NCI-H510A treated with DMSO at 0.1 percent for 48 hours (cell line): ENCODE results near the gene FRAS1.
"Not testable (repeated sequence)": the region's sequence is repeated elsewhere in the genome, so short reads cannot be mapped to it uniquely, and the experiment has no call there.

Source experiments
- DNase-seq: peaks from one replicate; lab custom pipeline; 2025; lab: John Stamatoyannopoulos, UW

FRAS1 gene

DNA sequence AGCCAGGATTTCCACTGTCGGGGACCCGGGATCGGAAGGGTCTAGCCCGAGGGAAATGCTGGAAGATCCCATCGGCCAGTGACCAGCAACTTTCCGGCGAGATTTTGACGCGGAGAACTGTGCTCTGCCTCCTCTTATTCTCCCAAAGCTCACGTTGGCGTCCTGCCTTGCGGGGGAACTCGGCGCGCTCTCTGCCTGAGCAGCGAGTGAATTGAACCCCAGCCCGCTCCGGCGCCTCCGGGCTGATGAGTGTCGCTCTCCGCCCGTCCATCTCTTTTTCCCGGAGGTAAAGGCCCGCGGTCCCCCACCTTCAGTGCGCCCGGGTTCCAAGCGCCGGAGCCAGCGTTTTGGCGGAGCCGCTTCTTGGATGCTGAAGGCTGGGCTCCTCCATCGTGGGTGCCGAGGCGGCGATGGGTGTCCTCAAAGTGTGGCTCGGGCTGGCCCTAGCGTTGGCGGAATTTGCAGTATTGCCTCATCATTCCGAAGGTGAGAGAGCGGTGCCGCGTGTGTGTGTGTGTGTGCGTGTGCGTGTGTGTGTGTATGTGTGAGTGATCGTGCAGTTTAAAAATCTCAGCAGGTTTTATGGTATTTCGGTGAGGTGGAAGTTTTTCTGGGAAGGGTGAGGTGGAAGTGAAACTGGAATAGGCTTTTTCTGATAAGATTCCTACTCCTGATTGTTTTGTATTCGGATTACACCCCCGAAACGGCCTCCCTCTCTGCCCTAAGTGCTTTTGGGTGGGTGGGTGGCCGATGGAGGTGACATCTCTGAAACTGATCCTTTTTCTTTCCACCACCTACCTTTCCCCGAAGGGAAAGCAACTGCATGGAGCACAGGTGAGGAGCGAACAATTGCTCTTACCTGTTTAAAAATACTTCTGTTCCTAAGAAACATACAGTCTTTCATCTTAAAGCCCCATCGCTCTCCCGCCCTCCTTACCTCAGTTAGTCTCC is 752 bp downstream of the FRAS1 start:
- DNase-seq, result peak; percentile 73

DNA sequence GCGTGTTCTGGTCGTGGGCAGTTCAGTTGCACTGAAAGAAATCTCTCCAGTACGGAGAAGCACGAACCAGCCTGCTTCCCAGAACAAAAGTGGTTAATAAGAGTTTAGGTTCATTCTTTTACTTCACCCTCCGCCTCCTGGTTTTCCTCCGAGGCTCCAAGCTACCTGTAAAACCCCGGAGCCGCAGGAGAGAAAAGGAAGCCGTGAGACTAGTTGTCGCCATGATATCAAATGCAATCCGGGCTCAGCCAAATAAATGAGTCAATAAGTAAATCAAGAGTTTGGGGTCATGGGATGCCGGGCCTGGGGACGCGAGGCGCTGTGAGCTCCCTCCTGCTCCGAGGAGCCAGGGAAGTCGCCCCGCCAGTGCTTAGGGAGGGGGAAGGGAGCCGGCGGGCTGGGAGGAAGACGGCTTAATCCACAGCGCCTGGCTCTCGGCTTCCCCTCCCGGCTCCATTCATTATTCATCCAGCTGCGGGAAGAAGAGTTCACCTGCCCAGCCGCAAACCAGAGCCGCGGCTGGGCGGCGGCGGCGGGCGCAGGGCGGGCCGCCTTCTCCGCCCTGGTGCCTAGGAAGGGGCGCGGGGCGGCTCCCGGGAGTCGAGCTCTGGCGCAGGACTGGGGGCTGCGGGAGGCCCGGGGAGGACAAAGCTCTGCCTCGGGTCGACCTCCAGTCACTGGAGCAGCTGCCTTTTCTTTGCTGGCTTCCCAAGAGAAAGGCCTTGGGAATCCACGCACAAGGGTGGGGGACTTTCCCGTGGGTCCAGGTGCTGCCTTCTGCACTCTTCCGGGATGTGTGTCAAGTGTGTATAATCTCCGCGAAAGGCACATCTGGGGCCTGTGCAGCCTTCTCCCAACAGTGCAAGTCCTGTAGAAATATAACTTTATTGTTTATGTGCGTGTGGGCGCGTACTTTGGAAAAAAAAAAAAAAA is 1.7 kb downstream of the FRAS1 start:
- DNase-seq, result peak; percentile 77

DNA sequence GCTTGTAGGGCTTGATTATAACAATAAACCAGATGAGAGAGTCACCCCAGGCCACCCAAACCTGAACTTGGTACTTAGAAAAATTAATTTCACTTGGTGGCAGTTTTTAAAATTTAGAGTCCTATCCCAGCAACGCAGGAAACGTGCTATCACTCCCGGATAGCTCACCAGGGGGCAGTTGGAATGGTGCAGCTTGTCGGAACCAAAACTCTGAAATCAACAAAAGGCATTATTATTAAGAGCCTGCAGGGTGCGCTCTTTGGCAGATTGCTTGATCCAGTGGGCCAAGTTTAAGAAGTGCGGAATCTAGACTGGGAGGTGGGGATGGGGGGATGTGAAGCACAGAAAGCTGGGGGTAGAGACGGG is 2.4 kb downstream of the FRAS1 start:
- peak; percentile 92 for DNase-seq

DNA sequence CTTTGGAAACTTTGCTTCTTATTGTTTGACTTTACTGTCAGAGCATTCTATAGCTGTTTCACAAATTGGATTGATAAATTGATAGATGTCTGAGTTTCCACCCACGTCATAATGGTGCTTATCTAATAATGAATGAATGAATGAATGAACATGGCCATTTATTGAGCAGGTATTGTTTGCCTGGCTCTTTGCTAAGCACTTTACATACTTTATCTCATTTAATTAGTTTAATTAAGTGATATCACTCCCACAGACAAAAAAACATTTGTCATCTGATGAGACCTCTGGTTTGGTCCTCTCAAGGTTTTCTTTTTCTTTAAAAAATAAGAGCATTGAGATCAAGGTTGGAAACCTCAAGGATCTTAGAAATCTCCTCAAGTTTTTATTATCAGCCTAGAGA is 2.8 kb downstream of the FRAS1 start:
- no peak for DNase-seq

DNA sequence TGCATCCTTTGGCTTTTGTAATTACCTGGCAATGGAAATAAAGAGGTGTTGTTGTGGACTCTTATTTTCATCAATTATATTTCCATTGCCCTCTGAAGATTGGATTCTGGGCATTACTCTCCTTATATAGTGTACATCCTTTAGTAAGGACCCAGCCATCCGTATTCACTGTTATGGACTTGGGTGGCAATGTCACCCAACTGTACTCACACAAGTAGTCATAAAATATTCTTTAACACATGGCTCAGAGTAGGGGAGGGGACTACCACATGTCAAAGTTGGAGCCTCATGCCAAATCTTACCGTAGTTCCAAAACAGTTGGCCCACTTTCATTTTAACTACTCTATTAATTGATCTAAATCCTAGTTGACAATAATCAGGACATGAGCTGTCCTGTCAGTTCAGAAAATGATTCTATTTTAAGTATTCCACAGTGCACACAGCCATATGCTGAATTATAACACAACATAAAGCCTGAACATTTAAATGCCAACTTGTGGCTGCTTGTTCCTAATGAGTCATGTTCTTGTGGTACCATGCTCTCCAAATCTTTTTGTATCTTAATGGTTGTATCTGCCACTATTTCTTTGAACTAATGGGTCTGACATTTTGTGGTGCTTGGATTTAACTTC is 4.9 kb downstream of the FRAS1 start:
- no peak for DNase-seq

DNA sequence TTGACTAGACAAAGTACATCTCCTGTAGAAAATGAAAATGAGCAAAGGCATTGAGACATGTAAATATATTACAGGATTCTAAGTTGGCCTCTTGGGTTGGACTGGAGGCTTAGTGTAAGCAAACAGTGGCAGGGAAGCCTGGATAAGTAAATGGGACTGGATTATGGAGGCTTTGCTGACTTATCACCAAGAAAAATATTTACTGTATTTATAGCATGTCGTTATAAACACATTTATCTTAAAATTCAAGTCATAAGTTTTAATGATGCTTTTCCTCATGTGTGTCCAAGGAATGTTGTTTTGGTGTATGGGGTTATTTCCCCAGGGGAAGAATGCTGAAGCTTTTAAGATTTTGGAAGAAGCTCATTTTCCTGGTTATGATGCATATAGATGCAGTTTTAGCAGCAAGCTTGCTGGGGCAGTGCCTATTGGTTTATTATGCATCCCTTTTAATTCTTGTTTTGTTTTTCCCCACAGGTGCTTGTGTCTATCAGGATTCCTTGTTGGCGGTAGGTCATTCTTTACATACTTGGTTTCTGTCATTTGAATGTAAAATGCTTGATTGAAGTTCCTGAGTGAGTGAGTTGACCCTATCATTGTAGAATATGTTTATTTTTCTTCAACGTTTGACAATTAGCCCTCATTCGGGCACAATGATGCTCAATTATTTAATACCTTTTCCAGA is 8.5 kb downstream of the FRAS1 start:
- DNase-seq, result no peak

DNA sequence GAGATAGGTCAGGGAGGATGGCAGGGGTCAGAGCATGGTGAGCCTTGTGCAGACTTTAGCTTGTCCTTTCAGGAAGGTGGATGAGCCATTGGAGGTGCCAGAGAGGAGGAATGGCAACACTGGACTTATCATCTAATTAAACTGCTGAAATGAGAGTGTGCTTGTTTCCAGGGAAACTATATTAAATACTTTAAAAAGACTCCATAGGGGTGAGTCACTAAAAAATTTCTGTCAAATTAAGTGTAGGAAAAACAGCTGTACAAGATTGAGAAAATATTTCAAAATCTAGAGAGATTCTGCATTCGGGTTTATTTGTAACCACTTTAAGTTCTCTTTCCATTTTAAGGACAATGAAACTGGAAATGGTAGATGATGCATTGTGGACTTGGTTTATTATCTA is 11.4 kb downstream of the FRAS1 start:
- DNase-seq, result no peak

DNA sequence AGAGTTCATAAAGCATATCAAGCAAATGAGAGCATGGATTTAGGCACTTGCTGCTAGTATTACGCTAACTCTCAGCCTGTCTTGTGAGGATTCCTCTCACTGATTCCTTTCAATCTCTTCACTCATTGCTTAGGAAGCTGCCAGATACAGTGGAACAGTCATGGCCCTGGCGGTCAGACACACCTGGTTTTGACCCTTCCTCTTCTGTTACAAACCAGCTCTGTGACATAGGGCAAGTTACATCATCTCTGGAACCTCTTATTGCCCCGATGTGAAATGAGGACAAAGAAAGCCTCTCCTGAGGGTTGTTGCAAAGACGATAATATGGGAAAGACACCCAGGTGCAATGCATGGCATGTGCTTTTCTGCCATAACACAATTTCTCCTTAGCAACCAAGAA is 12.2 kb downstream of the FRAS1 start:
- DNase-seq, result no peak

DNA sequence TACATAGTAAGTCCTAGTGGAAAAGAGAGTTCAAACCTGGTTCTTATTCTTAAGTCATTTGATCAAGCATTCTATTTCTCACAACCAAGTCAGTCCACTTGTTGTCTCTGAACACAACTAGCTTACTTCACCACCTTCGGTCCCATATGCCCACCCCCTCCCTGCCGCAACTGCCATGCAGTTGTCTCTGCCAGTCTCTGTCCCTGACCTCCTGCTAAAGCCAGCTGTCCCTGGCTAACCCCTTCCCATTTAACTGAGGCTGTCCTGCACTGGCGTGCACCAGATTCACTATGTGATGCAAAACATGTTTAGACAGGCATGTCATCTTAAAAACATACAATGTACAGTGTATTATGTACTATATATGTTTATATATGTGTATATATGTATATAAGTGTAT is 12.7 kb downstream of the FRAS1 start:
- no peak for DNase-seq

DNA sequence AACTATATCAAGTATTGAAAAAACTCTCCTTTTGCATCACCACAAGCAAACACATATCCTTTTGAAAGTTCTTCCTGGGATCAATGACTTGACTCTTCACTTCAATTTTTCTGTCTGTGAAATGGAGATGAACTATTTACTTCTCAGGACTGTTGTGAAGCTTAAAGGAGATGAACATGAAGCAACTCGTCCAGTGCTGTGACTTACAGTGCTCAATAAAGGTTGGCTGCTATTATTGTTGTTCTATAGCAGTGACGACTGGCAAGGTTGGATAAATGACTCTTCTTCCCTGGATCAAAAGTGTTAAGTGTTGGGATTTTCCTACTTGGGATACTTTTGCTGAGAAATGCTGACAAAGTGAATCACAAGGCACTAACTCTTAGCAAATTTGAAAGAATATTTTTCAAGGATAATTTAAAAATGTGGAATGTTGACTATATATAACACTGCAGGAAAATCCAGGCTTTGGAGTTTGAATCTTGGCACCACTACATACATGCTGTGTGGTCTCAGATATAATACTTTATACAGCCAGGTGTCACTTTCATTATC is 13.7 kb downstream of the FRAS1 start:
- DNase-seq, result no peak

DNA sequence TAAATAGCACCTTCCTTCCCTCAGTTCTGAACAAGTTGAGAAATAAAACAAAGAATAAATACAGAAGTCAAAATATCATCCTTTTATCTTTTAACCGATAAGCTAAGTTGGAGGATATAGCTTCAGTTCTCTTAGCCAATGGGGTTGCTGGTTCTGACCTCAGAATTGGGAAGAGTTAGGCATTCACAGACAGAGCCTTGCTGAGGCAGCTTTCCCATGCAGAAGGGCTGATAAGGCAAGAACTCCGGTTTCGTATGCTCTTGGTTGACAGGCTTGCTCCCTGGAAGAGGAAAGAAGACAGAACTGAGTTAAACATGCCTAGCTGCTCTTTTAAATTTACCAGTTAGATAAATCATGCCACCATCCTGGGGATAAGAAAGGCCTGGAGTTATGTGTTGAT is 17.6 kb downstream of the FRAS1 start:
- no peak for DNase-seq

DNA sequence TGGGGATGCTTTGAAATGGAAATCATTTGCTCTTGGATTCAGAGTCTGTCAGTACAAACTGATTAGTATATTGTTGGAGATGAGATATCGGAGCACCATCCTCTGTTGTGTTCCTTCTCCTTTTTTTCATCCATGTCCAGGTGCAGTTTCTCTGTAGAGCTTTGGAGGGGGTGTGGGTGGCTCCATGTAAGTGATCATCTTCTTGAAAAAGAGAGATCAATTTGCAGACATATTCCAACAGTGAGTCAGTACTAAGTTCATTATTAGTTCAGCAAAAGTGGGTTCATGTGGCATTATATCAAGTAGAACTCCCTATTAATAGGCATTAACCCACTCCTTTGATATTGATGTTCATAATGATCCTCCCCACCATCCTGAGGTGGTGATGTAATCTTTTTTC is 18.9 kb downstream of the FRAS1 start:
- no peak for DNase-seq

DNA sequence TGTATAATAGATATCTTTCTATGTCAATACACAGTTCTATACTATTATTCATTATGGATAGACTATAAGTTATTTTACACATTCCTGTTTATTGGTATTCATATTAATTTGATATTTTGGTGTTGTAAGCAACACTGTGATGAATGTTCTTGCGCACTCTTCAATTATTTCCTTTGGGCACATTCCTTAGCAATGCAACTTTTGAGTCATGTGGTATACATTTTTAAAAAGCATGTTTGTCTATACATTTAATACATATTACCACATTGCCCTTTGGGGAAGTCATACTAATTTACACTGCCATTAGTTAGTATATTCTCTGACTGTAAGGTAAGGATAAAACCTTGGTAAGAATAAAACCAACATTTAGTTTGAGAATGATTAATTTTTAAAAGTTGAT is 21.0 kb downstream of the FRAS1 start:
- DNase-seq, result no peak

DNA sequence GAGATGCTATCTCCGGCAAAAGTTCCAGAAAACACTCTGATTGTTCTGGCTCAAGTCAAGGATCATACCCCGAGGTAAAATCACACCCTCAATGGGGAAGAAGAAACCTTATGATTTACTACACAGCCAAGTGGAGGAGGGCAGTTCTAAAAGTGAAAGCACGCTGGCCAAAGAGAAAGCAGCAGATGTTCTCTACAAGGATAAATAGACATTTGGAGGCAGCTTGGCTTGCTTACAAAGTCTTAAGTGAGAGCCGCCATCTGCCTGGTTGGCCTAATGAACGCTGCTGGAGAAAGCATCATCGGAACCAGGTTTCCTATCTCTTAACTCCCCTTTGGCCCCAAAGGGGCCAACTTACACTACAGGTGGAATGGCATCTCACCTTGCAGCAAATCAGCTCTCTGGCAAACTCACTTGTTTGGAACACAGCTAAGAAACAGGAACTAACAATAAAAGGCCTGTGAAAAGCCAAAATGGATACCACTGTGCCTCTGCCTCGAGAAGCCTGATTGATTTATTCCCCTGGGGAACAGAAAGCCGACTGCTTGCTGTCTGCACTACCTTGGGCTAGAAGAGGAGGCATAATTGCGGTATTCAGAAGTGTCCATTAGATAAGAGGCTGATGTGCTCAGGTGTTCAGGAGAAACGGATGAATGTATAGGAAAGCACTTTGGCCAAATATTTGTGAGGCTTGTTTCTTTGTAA is 22.8 kb downstream of the FRAS1 start:
- no peak for DNase-seq

DNA sequence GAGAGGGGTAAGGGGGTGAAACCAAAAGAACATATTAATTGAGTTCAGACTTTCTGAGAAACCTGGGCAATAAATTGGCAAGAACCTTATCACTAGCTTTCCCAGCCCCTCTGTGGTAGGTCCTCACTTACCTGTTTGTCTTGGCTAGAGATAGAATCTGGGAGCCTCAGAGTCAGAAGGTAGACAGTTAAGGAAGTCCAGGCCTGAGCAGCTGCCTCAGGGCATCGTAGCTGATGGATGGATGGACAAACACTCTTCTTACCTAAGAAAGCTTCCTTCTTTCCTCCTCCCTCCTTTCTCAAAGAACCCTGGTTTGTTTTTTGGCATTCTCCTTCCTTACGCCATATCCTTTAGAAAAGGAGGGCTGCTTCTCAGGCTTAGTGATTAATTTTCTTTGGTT is 24.4 kb downstream of the FRAS1 start:
- DNase-seq, result no peak

DNA sequence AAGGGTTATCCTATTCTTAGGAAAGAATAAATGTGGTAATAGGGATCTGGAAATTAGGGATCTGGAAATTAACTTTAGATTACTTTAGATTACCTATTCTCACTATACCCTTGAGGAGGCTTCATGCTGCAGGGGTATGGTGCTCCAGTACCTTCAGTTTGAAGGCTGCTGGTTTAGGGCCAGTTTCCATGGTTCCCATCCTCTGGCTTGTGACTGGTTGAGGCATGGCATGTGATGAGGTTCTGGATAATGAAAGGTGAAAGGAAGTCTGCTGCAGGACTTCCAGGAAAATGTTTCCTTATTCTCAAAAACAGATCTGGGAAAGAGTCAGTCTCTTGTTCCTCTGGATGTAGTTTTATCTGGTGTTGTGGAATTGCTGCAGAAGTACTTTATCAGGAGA is 25.9 kb downstream of the FRAS1 start:
- DNase-seq, result no peak

DNA sequence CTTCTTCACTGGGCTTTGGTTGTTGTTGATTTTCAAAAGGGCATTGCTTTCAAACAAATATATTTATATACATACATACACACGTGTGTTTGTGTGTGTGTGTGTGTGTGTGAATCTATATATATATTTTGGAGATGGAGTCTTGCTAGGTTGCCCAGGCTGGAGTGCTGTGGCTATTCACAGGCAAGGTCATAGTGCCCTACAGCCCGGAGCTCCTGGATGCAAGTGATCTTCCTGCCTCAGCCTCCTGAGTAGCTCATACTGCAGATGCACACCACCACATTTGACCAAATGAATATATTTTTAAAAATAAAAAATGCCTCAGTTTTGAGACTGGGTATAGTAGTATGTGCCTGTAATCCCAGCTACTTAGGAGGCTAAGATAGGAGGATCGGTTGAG is 34.4 kb downstream of the FRAS1 start:
- no peak for DNase-seq

DNA sequence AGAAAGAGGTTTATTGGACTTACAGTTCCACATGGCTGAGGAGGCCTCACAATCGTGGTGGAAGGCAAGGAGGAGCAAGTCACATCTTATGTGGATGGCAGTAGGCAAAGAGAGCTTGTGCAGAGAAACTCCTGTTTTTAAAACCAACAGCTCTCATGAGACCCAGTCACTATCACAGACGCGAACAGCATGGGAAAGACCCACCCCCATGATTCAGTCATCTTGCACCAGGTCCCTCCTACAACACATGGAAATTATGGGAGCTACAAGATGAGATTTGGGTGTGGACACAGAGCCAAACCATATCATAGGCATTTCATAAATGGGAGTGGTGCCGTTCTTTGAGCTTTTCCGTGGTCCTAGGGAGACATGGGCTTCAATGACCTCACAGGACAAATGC is 35.2 kb downstream of the FRAS1 start:
- not testable (repeated sequence) for DNase-seq

DNA sequence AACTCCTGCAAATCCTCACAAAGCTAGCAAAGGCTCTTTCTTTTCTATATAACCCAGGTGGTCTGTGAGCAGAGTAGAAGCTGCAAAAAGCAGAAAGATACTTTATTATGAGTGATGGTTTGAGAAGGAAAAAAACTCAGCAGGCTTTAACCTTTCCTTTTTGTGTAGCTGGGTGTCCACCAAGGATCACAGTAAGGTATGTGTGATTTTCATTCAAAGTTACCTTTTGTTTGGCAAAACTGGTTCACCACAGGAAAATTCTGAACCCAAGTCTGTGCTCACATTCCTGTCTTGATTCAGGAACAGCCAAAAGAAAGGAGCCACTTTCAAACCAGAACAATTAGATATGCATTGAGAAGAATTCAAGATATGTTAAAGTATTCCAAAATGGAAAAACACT is 35.7 kb downstream of the FRAS1 start:
- DNase-seq, result no peak

DNA sequence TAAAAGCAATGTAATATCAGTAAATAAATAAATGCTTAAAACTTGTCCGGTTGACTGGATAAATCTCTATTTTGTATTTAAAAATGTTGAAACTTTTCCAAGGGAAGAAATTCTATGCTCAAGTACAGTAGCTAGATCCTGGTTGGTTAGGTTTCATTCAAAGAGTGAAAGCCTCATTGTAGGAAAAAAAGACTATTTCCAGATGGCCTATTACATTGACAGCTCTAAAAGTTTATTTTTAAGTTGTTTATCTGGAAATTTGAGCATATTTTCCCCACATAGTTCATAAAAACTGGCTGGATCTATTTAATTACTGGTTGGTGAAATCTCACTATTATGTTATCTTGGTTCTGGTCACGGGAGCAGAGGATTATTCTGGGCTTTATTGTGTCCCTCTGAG is 38.0 kb downstream of the FRAS1 start:
- DNase-seq, result no peak

DNA sequence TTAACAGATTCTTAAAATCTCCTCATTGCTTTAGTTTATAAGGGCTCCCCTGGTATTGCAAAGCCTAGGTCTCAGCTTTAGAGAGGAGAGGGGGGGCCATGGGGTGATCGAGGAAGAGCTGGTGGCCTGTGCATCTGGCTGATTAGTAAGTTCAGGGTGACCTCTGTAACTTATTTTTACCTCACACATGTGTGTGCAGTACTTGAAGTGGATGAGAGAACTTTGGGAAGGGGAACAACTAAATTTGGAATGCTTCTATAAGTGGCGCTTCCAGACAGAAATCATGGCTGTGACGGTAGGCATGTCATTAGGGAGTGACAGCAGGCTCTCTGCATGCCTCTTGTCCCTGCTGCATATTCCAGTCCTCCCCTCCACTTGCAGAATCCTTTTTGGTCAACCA is 41.9 kb downstream of the FRAS1 start:
- no peak for DNase-seq
